RWPE1 (cell line): ENCODE measurements around the gene BFSP1.
A peak's percentile ranks its signal among the peaks of the same experiment; 100 is the strongest.

Experiments used
- CTCF ChIA-PET: fragments of 350-600 bp; sonication (Branson Sonifier 250); formaldehyde crosslinking; extraction: SDS; loops from one replicate; lab custom pipeline; 2021; lab: Yijun Ruan, JAX
- POLR2A ChIA-PET: fragments of 400-600 bp; formaldehyde crosslinking; extraction: SDS; loops from one replicate; lab custom pipeline; 2020; ENCODE audit warnings: antibody characterized with exemption; ENCODE audit not compliant: low non-redundant PET; lab: Yijun Ruan, JAX
- DNase-seq: peaks from one replicate; pipeline ENCODE4 v3.0.0; 2012; ENCODE audit warnings: low spot score
- H3K27ac ChIP-seq: fragments of 450-650 bp; 2 replicates; pipeline ENCODE4 v1.5.1; 2017
- CTCF ChIP-seq: fragments of 450-650 bp; conservative IDR thresholded peaks from 2 replicates; pipeline ENCODE4 v1.5.1; 2017; ENCODE audit warnings: low read depth, mild to moderate bottlenecking

Gene BFSP1

GRCh38 chr20:17505636-17506517, 25.3 kb downstream of the BFSP1 start:
- CTCF ChIA-PET: interaction anchor here (0.5 to 2.8 kb wide), 14 partner anchors 25 to 908 kb away, joined by 3 to 25 read pairs (median 4); no protein-coding TSS in a partner anchor
- peak overlapping the region; percentile 94 for H3K27ac ChIP-seq
- DNase-seq: peak; percentile 91
- POLR2A ChIA-PET: interaction anchor here (0.6 to 1.0 kb wide), 2 partner anchors 28 to 59 kb away, joined by 4 read pairs; no protein-coding TSS in a partner anchor
- no peak for TF ChIP-seq CTCF

GRCh38 chr20:17504898-17505635, 26.1 kb downstream of the BFSP1 start:
- DNase-seq: peak; percentile 59
- TF ChIP-seq CTCF: peak; percentile 83
- ChIA-PET CTCF (interaction anchor here (0.5 to 2.8 kb wide), 21 partner anchors 23 to 701 kb away, joined by 3 to 25 read pairs (median 4); no protein-coding TSS in a partner anchor), POLR2A (interaction anchor here (1.0 kb wide), 1 partner anchor 28 kb away, joined by 4 read pairs; no protein-coding TSS in a partner anchor)
- H3K27ac ChIP-seq: peak overlapping the region; percentile 94

- DNase-seq: peak; percentile 24
- no peak for TF ChIP-seq CTCF
- ChIA-PET POLR2A (interaction anchor here (1.0 kb wide), 1 partner anchor 29 kb away, joined by 4 read pairs; no protein-coding TSS in a partner anchor), CTCF (interaction anchor here (0.5 to 2.8 kb wide), 15 partner anchors 24 to 700 kb away, joined by 3 to 25 read pairs (median 4); no protein-coding TSS in a partner anchor)
- H3K27ac ChIP-seq: peak overlapping the region; percentile 94
Observed at GRCh38 chr20:17504066-17504897, 26.9 kb downstream of the BFSP1 start.

- H3K27ac ChIP-seq: no peak overlapping the region
- TF ChIP-seq CTCF: no peak
- POLR2A ChIA-PET: no interaction called here
- CTCF ChIA-PET: interaction anchor here (0.6 to 2.8 kb wide), 4 partner anchors 114 to 498 kb away, joined by 3 to 25 read pairs (median 3); no protein-coding TSS in a partner anchor
- no peak for DNase-seq
Observed at GRCh38 chr20:17503301-17504065, 27.7 kb downstream of the BFSP1 start.

- CTCF ChIA-PET: no interaction called here
- no peak overlapping the region for H3K27ac ChIP-seq
- POLR2A ChIA-PET: no interaction called here
- no peak for DNase-seq
- no peak for TF ChIP-seq CTCF
Observed at GRCh38 chr20:17502105-17502504, 29.1 kb downstream of the BFSP1 start.
